ENCODE measurements around the gene KRTAP20-3.

GRCh38 chr21:30616125-30616524 lies 26.5 kb upstream of the KRTAP20-3 start, which contains the start of gene KRTAP20-1:
- TF ChIP-seq CTCF (IDR thresholded peaks at IDR 0.05) (no peak), POLR2A (IDR thresholded peaks at IDR 0.05) (no peak)

Measured in uterus (tissue), 2 donors.